Vagina (tissue), 2 donors: ENCODE data around the gene TIMM17B. TPM values are rescaled to one million over a fixed set of nuclear protein-coding genes. Genes with fewer than 3 reads are reported as not detected.

Source experiments
- DNase-seq, 2 donors: peaks; one replicate each; pipeline ENCODE4 v3.0.0-alpha.2; 2017; ENCODE audit errors: extremely low spot score in 2 of 2
- H3K27ac ChIP-seq: fragments of 200-600 bp; sonication (generic); one replicate; pipeline ENCODE4 v1.5.1; 2019
- H3K27me3 ChIP-seq: fragments of 200-600 bp; sonication (generic); one replicate; pipeline ENCODE4 v1.5.1; 2019
- H3K36me3 ChIP-seq, 2 donors: fragments of 200-600 bp; sonication (generic); one replicate each; pipeline ENCODE4 v1.5.1; 2017 to 2019
- H3K4me1 ChIP-seq: fragments of 200-600 bp; sonication (generic); one replicate; pipeline ENCODE4 v1.5.1; 2019
- H3K4me3 ChIP-seq, 2 donors: fragments of 200-600 bp; sonication (generic); 1 replicate in 1 of 2; 2 replicates in 1 of 2; pipeline ENCODE4 v1.5.1; 2016 to 2019
- H3K9me3 ChIP-seq: fragments of 200-600 bp; sonication (generic); one replicate; pipeline ENCODE4 v1.5.1; 2019
- CTCF ChIP-seq, 3 experiments: fragments of 450-650 bp in 2 of 3; fragments of 200-600 bp in 1 of 3; sonication (generic) in 1 of 3; IDR thresholded peaks; one replicate each; pipeline ENCODE4 v1.5.1; 2017 to 2019; ENCODE audit warnings: antibody characterized with exemption in 3 of 3, mild to moderate bottlenecking in 2 of 3, moderate library complexity in 2 of 3
- POLR2A ChIP-seq, 2 donors: fragments of 450-650 bp; IDR thresholded peaks; one replicate each; pipeline ENCODE4 v1.6.1; 2017; ENCODE audit warnings: antibody characterized with exemption in 2 of 2, mild to moderate bottlenecking in 2 of 2, moderate library complexity in 2 of 2
- POLR2AphosphoS5 ChIP-seq, 2 donors: sonication (generic); formaldehyde crosslinking; IDR thresholded peaks; one replicate each; pipeline ENCODE4 v1.9.0; 2017; ENCODE audit warnings: antibody characterized with exemption in 2 of 2, mild to moderate bottlenecking in 2 of 2, low read depth in 1 of 2; ENCODE audit not compliant: insufficient read depth in 1 of 2
- intact Hi-C: fragments of 100-400 bp; cut with DNase I; formaldehyde crosslinking; loops from one replicate; pipeline ENCODE4 v1.15.1; 2023
- total RNA-seq: library from RNA; depleted of rRNA; stranded (reverse); fragments of >200 nt; gene quantifications from one replicate; pipeline ENCODE4 v1.2.3, GENCODE V29; 2016

Gene TIMM17B
- total RNA-seq, 1 donor from 2014 or later = 43.5 TPM

- intact Hi-C loops = no loop called here
- Histone ChIP-seq H3K4me3 (no peak overlapping the region), H3K4me1 (peaks cover 8% of the 10 kb centered on the region), H3K9me3 (no peaks in the 10 kb centered on the region), H3K27ac (no peak overlapping the region), H3K36me3 (peaks cover 0 to 20% of the 10 kb centered on the region in 2 donors), H3K27me3 (no peaks in the 10 kb centered on the region)
- no peak for TF ChIP-seq POLR2A (IDR thresholded peaks at IDR 0.05)
- TF ChIP-seq CTCF (IDR thresholded peaks at IDR 0.05) = no peak
- no peak for DNase-seq
These were observed 5.2 kb upstream of the TIMM17B start for GRCh38 chrX:48902776-48903175.

- DNase-seq = no peak
- Histone ChIP-seq H3K27ac (no peak overlapping the region), H3K4me3 (no peak overlapping the region), H3K4me1 (peaks cover 8% of the 10 kb centered on the region), H3K36me3 (peaks cover 0 to 20% of the 10 kb centered on the region in 2 donors), H3K9me3 (no peaks in the 10 kb centered on the region), H3K27me3 (no peaks in the 10 kb centered on the region)
- intact Hi-C loops = no loop called here
- no peak for TF ChIP-seq CTCF (IDR thresholded peaks at IDR 0.05)
- no peak for TF ChIP-seq POLR2A (IDR thresholded peaks at IDR 0.05)
- no peak for TF ChIP-seq POLR2AphosphoS5 (IDR thresholded peaks at IDR 0.05; ENCODE audit: insufficient read depth in 1 of 2, low read depth in 1 of 2)
These were observed 4.6 kb upstream of the TIMM17B start for GRCh38 chrX:48902135-48902534.

- Histone ChIP-seq H3K4me3 (no peak overlapping the region), H3K27ac (no peak overlapping the region), H3K4me1 (peaks cover 14% of the 10 kb centered on the region), H3K9me3 (no peaks in the 10 kb centered on the region), H3K27me3 (no peaks in the 10 kb centered on the region), H3K36me3 (peaks cover 0 to 20% of the 10 kb centered on the region in 2 donors)
- TF ChIP-seq POLR2A (IDR thresholded peaks at IDR 0.05) (no peak), CTCF (IDR thresholded peaks at IDR 0.05) (no peak), POLR2AphosphoS5 (IDR thresholded peaks at IDR 0.05; ENCODE audit: insufficient read depth in 1 of 2, low read depth in 1 of 2) (no peak)
- DNase-seq = peak in 1 of 2 donors; percentile 84
- intact Hi-C loops = no loop called here
These were observed 3.5 kb upstream of the TIMM17B start for GRCh38 chrX:48901069-48901468.

- Histone ChIP-seq H3K27me3 (no peaks in the 10 kb centered on the region), H3K36me3 (peaks cover 0 to 14% of the 10 kb centered on the region in 2 donors), H3K27ac (no peak overlapping the region), H3K4me3 (no peak overlapping the region), H3K4me1 (peaks cover 14% of the 10 kb centered on the region), H3K9me3 (no peaks in the 10 kb centered on the region)
- no peak for DNase-seq
- TF ChIP-seq POLR2AphosphoS5 (IDR thresholded peaks at IDR 0.05; ENCODE audit: insufficient read depth in 1 of 2, low read depth in 1 of 2) (no peak), POLR2A (IDR thresholded peaks at IDR 0.05) (no peak), CTCF (IDR thresholded peaks at IDR 0.05) (no peak)
- intact Hi-C loops = no loop called here
These were observed 1.5 kb upstream of the TIMM17B start for GRCh38 chrX:48899078-48899410.

- Histone ChIP-seq H3K4me1 (peaks cover 14% of the 10 kb centered on the region), H3K36me3 (peaks cover 0 to 8% of the 10 kb centered on the region in 2 donors), H3K4me3 (peak overlapping the region; percentile 54 to 62), H3K9me3 (no peaks in the 10 kb centered on the region), H3K27ac (peak overlapping the region; percentile 91), H3K27me3 (no peaks in the 10 kb centered on the region)
- DNase-seq = no peak
- TF ChIP-seq POLR2A (IDR thresholded peaks at IDR 0.05) (no peak), CTCF (IDR thresholded peaks at IDR 0.05) (no peak), POLR2AphosphoS5 (IDR thresholded peaks at IDR 0.05; ENCODE audit: insufficient read depth in 1 of 2, low read depth in 1 of 2) (no peak)
- intact Hi-C loops = no loop called here
These were observed 377 bp downstream of the TIMM17B start for GRCh38 chrX:48897157-48897624.
